T-cell (primary cell): ENCODE data around the gene PRPF38A. TPM values are rescaled to one million over a fixed set of nuclear protein-coding genes. Genes with fewer than 3 reads are reported as not detected.

Experiments
- ATAC-seq, 4 experiments: fragments of 200-7000 bp in 3 of 4; fragments of 150-1000 bp in 1 of 4; cut with Tn5 transposase; replicated peaks in 1 of 4; 1 replicate in 3 of 4; 2 replicates in 1 of 4; pipeline ENCODE4 v1.10.0; 2021; ENCODE audit warnings: moderate library complexity in 3 of 4, mild to moderate bottlenecking in 2 of 4, moderate number of reproducible peaks in 1 of 4
- CTCF ChIA-PET, 2 donors: fragments of 300-600 bp; sonication (Branson Sonifier 250); formaldehyde crosslinking; loops; one replicate each; lab custom pipeline; 2022; ENCODE audit warnings: antibody characterized with exemption in 2 of 2; lab: Charles Lee
- POLR2A ChIA-PET, 2 donors: fragments of 300-600 bp; sonication (Branson Sonifier 250); formaldehyde crosslinking; loops; one replicate each; lab custom pipeline; 2022; ENCODE audit warnings: antibody characterized with exemption in 2 of 2; lab: Charles Lee
- DNase-seq, 35 experiments: peaks; one replicate each; pipeline versions ENCODE4 v3.0.0 to v3.0.0-alpha.2; 2013 to 2023
- H3K27ac ChIP-seq: one replicate; pipeline ENCODE4 v1.5.1; 2013; ENCODE audit warnings: low read length
- H3K27me3 ChIP-seq, 2 experiments: replicated peaks in 1 of 2; 1 replicate in 1 of 2; 2 replicates in 1 of 2; pipeline versions ENCODE4 v1.6.1 to v1.7.0; 2013; ENCODE audit warnings: low read length in 1 of 2, mixed read lengths in 1 of 2; ENCODE audit not compliant: control insufficient read depth in 2 of 2, insufficient read depth in 2 of 2; ENCODE audit errors: extremely low read depth in 1 of 2
- H3K36me3 ChIP-seq, 2 donors: 1 replicate in 1 of 2; 2 replicates in 1 of 2; pipeline versions ENCODE4 v1.6.1 to v1.7.0; 2013; ENCODE audit warnings: low read length in 1 of 2; ENCODE audit not compliant: control insufficient read depth in 2 of 2, insufficient read depth in 1 of 2; ENCODE audit errors: extremely low read depth in 1 of 2
- H3K4me1 ChIP-seq, 2 experiments: 1 replicate in 1 of 2; 2 replicates in 1 of 2; pipeline versions ENCODE4 v1.6.1 to v1.7.0; 2013; ENCODE audit warnings: low read length in 2 of 2, mixed read lengths in 1 of 2; ENCODE audit not compliant: insufficient read depth in 2 of 2, control insufficient read depth in 1 of 2; ENCODE audit errors: extremely low read depth in 1 of 2
- H3K4me3 ChIP-seq, 2 donors: 1 replicate in 1 of 2; 2 replicates in 1 of 2; pipeline versions ENCODE4 v1.5.1 to v1.7.0; 2013; ENCODE audit warnings: mild to moderate bottlenecking in 2 of 2, low read length in 1 of 2, moderate library complexity in 1 of 2; ENCODE audit not compliant: control insufficient read depth in 1 of 2; ENCODE audit errors: extremely low read depth in 1 of 2
- H3K9me3 ChIP-seq: 2 replicates; pipeline ENCODE4 v1.7.0; 2013
- H3K27ac Mint-ChIP-seq, 2 donors: one replicate each; pipeline ENCODE4 v1.8.0; 2020 to 2021; ENCODE audit warnings: mild to moderate bottlenecking in 2 of 2, mixed read lengths in 2 of 2
- H3K27me3 Mint-ChIP-seq, 2 donors: one replicate each; pipeline ENCODE4 v1.8.0; 2021 to 2022; ENCODE audit warnings: mixed read lengths in 2 of 2
- H3K36me3 Mint-ChIP-seq: one replicate; pipeline ENCODE4 v1.8.0; 2021; ENCODE audit warnings: mixed read lengths
- H3K4me1 Mint-ChIP-seq, 3 donors: one replicate each; pipeline ENCODE4 v1.8.0; 2020 to 2022; ENCODE audit warnings: mixed read lengths in 3 of 3, mild to moderate bottlenecking in 1 of 3
- H3K4me3 Mint-ChIP-seq, 3 donors: one replicate each; pipeline ENCODE4 v1.8.0; 2020 to 2022; ENCODE audit warnings: mild to moderate bottlenecking in 3 of 3, mixed read lengths in 3 of 3, moderate library complexity in 3 of 3
- H3K9me3 Mint-ChIP-seq, 3 donors: one replicate each; pipeline ENCODE4 v1.8.0; 2020 to 2022; ENCODE audit warnings: mixed read lengths in 3 of 3
- WGBS: methylation state at CpG from one replicate; pipeline ENCODE4 v1.1.5; 2013; ENCODE audit warnings: missing lambda C conversion rate; ENCODE audit not compliant: insufficient coverage; 5-methylcytosine and 5-hydroxymethylcytosine counted together
- total RNA-seq, 35 experiments: library from RNA in 6 of 35; stranded (reverse) in 6 of 35; fragments of 120-200 nt in 1 of 35; gene quantifications; one replicate each; pipeline versions ENCODE4 v1.2.1 to v1.2.4 and lab custom pipeline; 2013 to 2026

PRPF38A gene
- total RNA-seq, 5 donors from 2014 or later (not counting 1 experiment from before 2014, with no cell fraction given): 58.6 to 66.1 (median 64.7) TPM

- no peak overlapping the region for H3K4me3 ChIP-seq
- Mint-ChIP-seq H3K27me3 (no peaks in the 10 kb centered on the region), H3K4me3 (no peak overlapping the region), H3K9me3 (no peaks in the 10 kb centered on the region), H3K27ac (no peak overlapping the region), H3K36me3 (peaks cover 35% of the 10 kb centered on the region), H3K4me1 (peaks cover 5 to 10% (median 9%) of the 10 kb centered on the region in 3 donors)
- no CpG with 5 or more reads among the region's 2 CpGs for WGBS
- DNase-seq: no peak
- no peaks in the 10 kb centered on the region for H3K4me1 ChIP-seq
- peaks cover 0 to 13% of the 10 kb centered on the region in 2 donors for H3K36me3 ChIP-seq
- ATAC-seq: no peak
- no peaks in the 10 kb centered on the region for H3K9me3 ChIP-seq
- POLR2A ChIA-PET: interaction anchor here in 1 of 2 donors (0.7 kb wide), 1 partner anchor 137 kb away, joined by 14 read pairs; no protein-coding TSS in a partner anchor
- H3K27me3 ChIP-seq: no peaks in the 10 kb centered on the region
- CTCF ChIA-PET: interaction anchor here in 1 of 2 donors (0.6 kb wide), 1 partner anchor 1059 kb away, joined by 3 read pairs; no protein-coding TSS in a partner anchor
- H3K27ac ChIP-seq: no peak overlapping the region
Observed at GRCh38 chr1:52469108-52469507, 64.7 kb downstream of the PRPF38A start.

Other genes with a start within 250 kb of the PRPF38A start
- 10 to 100 TPM; 59.7 to 87.3 (median 83.6) TPM for gene CC2D1B, start 38.4 kb upstream of the PRPF38A start, total RNA-seq
- gene ORC1, start 179 bp upstream of the PRPF38A start, total RNA-seq: 1 to 10 TPM; 1.7 to 2.1 (median 2.0) TPM
- gene TUT4, start 148.5 kb downstream of the PRPF38A start, total RNA-seq: 100 to 1,000 TPM; 109 to 143 (median 129) TPM
- 10 to 100 TPM; 13.4 to 28.1 (median 22.9) TPM for gene GPX7, start 197.8 kb downstream of the PRPF38A start, total RNA-seq
- gene SHISAL2A, start 228.6 kb downstream of the PRPF38A start, total RNA-seq: 10 to 100 TPM; 38.4 to 80.7 (median 74.7) TPM